GM19468 (cell line): ENCODE data around the gene ACTL10.

Experiments used
- ATAC-seq: cut with Tn5 transposase; IDR thresholded peaks from one replicate; pipeline ENCODE4 v1.9.1; 2021; ENCODE audit warnings: mild to moderate bottlenecking, moderate library complexity, moderate number of reproducible peaks; ENCODE audit not compliant: unreplicated experiment; ENCODE audit errors: extremely low read depth

Gene ACTL10

DNA sequence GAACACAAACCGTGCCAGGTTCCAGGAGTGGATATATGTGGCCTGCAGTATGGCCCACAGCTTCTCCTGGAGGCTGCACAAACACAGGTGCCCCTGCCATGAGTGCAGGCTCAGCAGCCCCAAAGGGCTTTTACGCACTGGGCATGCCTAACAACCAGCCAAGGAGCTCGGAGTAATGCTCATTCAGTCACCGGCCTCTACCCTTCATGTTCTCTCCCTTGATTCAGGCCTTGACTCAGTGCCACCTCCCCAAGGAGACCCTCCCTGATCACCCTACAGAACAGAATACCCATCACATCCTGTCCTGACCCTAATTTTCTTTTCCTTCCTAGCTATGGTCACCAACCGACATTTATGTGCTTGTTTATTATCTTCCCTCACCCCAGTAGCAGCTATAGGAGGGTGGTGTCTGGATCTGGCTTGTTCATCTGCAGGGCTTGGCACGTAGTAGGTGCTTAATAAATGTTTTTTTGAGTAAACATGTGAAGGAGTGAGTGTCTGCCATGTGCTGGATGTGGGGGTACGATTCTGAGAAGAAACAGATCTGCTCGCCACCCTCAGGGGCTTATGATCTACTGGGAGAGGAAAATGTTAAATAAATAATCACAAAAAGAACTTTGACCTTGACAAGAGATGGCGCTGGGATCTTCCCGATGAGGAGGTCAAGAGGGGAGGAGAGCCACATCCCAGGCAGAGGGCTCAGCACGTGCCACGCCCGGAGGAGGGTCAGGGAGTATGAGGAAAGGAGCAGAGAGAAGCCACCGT, 44.1 kb downstream of the ACTL10 start:
- no peak for ATAC-seq

DNA sequence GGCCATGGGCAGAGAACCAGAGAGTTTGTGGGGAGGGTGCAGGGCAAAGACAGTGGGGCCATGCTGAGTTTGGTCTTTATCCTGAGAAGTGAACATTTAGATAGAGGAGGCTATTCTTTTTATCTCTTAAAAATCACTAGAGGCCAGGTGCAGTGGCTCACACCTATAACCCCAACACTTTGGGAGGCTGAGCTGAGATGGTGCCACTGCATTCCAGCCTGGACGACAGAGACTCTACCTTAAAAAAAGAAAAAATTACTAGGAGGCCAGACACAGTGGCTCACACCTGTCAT, 44.6 kb downstream of the ACTL10 start:
- ATAC-seq, result no peak

DNA sequence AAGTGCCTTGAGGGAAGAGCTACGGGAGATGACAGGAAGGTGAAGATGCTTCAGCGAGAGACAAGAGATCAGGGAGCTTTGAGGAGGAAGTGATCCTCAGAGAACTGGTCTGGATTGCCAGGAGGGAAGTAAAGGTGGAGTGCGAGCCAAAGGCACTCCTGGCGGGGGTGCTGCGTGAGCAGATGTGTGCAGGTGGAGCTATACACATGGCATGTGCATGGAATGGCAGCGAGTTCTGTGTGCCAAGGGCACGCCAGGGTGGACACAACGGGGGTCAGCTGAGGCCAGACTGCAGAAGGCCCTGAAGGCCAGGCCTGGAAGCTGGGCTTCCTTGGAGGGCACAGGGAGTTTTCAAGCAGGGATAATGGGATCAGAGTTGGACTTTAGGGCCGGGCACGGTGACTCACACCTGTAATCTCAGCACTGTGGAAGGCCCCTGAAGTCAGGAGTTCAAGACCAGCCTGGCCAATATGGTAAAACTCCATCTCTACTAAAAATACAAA, 47.2 kb downstream of the ACTL10 start:
- no peak for ATAC-seq

DNA sequence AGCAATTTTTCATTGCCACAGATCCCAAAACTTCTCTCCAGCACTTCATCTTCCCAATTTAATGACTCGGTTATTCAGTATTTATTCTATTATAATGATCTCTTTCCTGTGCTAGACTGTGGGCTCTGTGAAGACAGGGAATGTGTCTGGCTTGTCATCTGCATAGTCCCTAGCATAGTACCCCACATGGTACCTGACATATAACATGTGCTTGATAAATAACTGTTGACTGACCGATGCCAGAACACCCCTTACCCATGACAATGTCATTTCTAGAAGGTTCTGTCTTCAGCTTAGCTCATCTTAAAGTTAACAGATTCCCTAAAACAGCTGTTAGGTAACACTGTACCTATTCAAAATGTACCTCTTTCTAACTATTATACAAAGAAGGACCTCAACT, 49.8 kb downstream of the ACTL10 start:
- no peak for ATAC-seq
